NT2/D1 (cell line): ENCODE data around the gene ZSWIM3.
A peak's percentile ranks its signal among the peaks of the same experiment; 100 is the strongest.

Source experiments
- DNase-seq: peaks from one replicate; pipeline ENCODE4 v3.0.0-alpha.2; 2011; ENCODE audit warnings: low read depth, low spot score
- H3K27me3 ChIP-seq: 2 replicates; pipeline ENCODE4 v1.6.0; 2011; ENCODE audit warnings: mild to moderate bottlenecking; ENCODE audit not compliant: insufficient read length, insufficient read depth
- H3K36me3 ChIP-seq: 2 replicates; pipeline ENCODE4 v1.6.1; 2011; ENCODE audit warnings: mild to moderate bottlenecking, low read length, mixed read lengths; ENCODE audit not compliant: insufficient read depth, insufficient read length
- H3K4me1 ChIP-seq: 2 replicates; pipeline ENCODE4 v1.5.1; 2011; ENCODE audit not compliant: insufficient read depth, insufficient read length
- H3K4me3 ChIP-seq: 2 replicates; pipeline ENCODE4 v1.5.1; 2011; ENCODE audit warnings: low read depth; ENCODE audit not compliant: insufficient read length
- H3K9ac ChIP-seq: 2 replicates; pipeline ENCODE4 v1.6.0; 2011; ENCODE audit warnings: low read depth; ENCODE audit not compliant: insufficient read length
- H3K9me3 ChIP-seq: 2 replicates; pipeline ENCODE4 v1.5.1; 2011; ENCODE audit warnings: mild to moderate bottlenecking, low read length; ENCODE audit not compliant: insufficient read depth
- SUZ12 ChIP-seq: IDR thresholded peaks from 2 replicates; pipeline ENCODE4 v1.6.1; 2011; ENCODE audit not compliant: insufficient read length, insufficient read depth; ENCODE audit errors: extremely low read depth
- YY1 ChIP-seq: IDR thresholded peaks from 2 replicates; pipeline ENCODE4 v1.6.1; 2011; ENCODE audit not compliant: insufficient read length, insufficient read depth
- ZNF274 ChIP-seq: IDR thresholded peaks from 2 replicates; pipeline ENCODE4 v1.6.1; 2011; ENCODE audit warnings: mild to moderate bottlenecking, low read depth, low read length

The ZSWIM3 gene

DNA sequence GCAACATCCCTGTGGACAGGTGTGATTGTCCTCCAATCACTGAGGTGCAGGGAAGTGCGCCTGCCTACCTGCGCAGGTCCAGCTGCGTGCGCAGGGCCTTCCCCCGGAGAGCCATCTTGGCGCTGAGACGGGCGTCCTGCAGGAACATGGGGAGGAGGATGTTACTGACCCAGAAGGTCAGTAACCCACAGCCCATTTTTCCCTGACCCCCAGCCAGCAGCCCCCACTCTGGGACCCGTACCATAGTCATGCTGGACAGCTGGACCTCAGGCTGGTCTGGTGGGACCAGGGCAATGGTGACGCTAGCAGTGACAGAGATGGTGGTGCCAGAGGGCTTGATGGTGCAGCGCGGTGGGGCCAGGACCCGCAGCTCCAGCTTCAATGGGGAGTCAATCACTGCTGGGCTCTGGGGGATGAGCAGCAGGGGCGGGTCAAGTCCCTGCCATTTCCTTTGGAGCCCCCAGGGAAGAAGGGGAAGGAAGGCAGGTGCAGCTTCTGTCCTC lies 44.8 kb downstream of the ZSWIM3 start:
- TF ChIP-seq YY1 (no peak), ZNF274 (no peak), SUZ12 (no peak)
- Histone ChIP-seq H3K4me1 (peaks cover 7% of the 10 kb centered on the region), H3K27me3 (no peaks in the 10 kb centered on the region), H3K9me3 (no peaks in the 10 kb centered on the region), H3K36me3 (peaks cover 91% of the 10 kb centered on the region), H3K9ac (no peak overlapping the region), H3K4me3 (no peak overlapping the region)
- DNase-seq, result no peak

- Histone ChIP-seq H3K4me1 (peaks cover 10% of the 10 kb centered on the region), H3K9me3 (no peaks in the 10 kb centered on the region), H3K27me3 (no peaks in the 10 kb centered on the region), H3K4me3 (no peak overlapping the region), H3K36me3 (peaks cover 90% of the 10 kb centered on the region), H3K9ac (peak overlapping the region; percentile 0)
- no peak for DNase-seq
- TF ChIP-seq ZNF274 (no peak), YY1 (no peak), SUZ12 (no peak)
Measured at GRCh38 chr20:45904583-45905504, 47.4 kb downstream of the ZSWIM3 start.

DNA sequence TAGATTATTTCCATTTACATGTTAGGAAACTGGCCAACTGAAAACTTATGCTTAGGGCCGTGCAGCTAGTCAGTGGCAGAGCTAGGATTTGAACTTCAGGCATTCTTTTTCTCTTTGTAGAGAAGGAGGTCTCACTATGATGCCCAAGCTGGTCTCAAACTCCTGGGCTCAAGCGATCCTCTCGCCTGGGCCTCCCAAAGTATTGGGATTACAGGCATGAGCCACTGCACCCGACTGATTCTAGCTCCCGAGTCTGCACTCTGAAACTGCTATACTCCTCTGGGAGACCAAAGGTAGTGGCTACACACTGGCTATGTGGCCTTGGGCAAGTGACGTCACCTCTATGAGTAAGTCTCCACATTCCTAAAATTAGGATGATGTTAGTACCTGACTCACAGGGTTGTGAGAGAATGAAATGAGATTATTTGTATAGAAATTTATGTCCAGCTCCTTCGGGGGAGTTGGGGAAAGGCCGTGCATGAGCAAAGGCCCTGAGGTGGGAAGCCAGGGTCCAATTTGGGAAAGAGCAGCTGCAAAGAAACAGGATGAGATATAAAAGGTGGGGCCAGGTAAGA lies 48.2 kb downstream of the ZSWIM3 start:
- TF ChIP-seq ZNF274, result no peak
- no peak for TF ChIP-seq SUZ12
- TF ChIP-seq YY1, result no peak
- no peak for DNase-seq
- Histone ChIP-seq H3K4me3 (no peak overlapping the region), H3K27me3 (no peaks in the 10 kb centered on the region), H3K9ac (no peak overlapping the region), H3K9me3 (no peaks in the 10 kb centered on the region), H3K4me1 (peaks cover 13% of the 10 kb centered on the region), H3K36me3 (peaks cover 88% of the 10 kb centered on the region)

- no peak overlapping the region for H3K4me3 ChIP-seq
- no peak for DNase-seq
- no peaks in the 10 kb centered on the region for H3K9me3 ChIP-seq
- peaks cover 15% of the 10 kb centered on the region for H3K4me1 ChIP-seq
- H3K9ac ChIP-seq, result no peak overlapping the region
- no peaks in the 10 kb centered on the region for H3K27me3 ChIP-seq
- TF ChIP-seq YY1 (no peak), ZNF274 (no peak), SUZ12 (no peak)
- peaks cover 73% of the 10 kb centered on the region for H3K36me3 ChIP-seq
Measured at GRCh38 chr20:45907219-45907948, 50.0 kb downstream of the ZSWIM3 start.

- Histone ChIP-seq H3K9ac (no peak overlapping the region), H3K36me3 (peaks cover 66% of the 10 kb centered on the region), H3K27me3 (no peaks in the 10 kb centered on the region), H3K9me3 (no peaks in the 10 kb centered on the region), H3K4me1 (peaks cover 17% of the 10 kb centered on the region), H3K4me3 (no peak overlapping the region)
- TF ChIP-seq YY1, result no peak
- TF ChIP-seq SUZ12, result no peak
- no peak for TF ChIP-seq ZNF274
- no peak for DNase-seq
Measured at GRCh38 chr20:45908084-45908483, 50.7 kb downstream of the ZSWIM3 start.

DNA sequence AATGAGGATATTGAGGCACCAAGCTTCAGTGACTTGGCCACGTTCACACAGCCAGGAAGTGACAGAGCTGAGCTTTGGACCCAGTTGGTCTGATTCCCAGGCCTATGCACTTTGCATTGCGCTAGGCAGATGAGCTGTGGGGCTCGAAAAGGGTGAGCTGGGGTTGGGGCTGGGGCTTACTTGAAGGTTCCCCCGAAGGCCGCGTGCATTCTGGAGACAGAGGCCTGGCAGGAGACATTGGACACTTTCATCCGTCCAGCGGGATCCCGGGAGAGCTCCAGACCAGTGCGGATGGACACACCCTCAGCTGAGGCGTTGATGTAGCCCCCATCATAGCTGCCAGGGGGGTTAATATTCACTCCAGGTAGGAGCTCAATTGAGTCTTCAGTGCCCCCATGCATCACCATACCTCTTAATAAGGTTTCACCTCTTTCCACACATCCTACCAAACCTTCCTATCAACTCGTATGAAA lies 52.0 kb downstream of the ZSWIM3 start:
- Histone ChIP-seq H3K36me3 (peaks cover 53% of the 10 kb centered on the region), H3K27me3 (no peaks in the 10 kb centered on the region), H3K9me3 (no peaks in the 10 kb centered on the region), H3K9ac (no peak overlapping the region), H3K4me1 (peaks cover 17% of the 10 kb centered on the region), H3K4me3 (no peak overlapping the region)
- TF ChIP-seq YY1, result no peak
- no peak for TF ChIP-seq SUZ12
- TF ChIP-seq ZNF274, result no peak
- no peak for DNase-seq
